ENCODE data around the gene STX10. TPM values are rescaled to one million over a fixed set of nuclear protein-coding genes. Genes with fewer than 3 reads are reported as not detected.

The STX10 gene, protein sequence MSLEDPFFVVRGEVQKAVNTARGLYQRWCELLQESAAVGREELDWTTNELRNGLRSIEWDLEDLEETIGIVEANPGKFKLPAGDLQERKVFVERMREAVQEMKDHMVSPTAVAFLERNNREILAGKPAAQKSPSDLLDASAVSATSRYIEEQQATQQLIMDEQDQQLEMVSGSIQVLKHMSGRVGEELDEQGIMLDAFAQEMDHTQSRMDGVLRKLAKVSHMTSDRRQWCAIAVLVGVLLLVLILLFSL
- total RNA-seq, result 66.2 and 70.2 TPM in 2 replicates

DNA sequence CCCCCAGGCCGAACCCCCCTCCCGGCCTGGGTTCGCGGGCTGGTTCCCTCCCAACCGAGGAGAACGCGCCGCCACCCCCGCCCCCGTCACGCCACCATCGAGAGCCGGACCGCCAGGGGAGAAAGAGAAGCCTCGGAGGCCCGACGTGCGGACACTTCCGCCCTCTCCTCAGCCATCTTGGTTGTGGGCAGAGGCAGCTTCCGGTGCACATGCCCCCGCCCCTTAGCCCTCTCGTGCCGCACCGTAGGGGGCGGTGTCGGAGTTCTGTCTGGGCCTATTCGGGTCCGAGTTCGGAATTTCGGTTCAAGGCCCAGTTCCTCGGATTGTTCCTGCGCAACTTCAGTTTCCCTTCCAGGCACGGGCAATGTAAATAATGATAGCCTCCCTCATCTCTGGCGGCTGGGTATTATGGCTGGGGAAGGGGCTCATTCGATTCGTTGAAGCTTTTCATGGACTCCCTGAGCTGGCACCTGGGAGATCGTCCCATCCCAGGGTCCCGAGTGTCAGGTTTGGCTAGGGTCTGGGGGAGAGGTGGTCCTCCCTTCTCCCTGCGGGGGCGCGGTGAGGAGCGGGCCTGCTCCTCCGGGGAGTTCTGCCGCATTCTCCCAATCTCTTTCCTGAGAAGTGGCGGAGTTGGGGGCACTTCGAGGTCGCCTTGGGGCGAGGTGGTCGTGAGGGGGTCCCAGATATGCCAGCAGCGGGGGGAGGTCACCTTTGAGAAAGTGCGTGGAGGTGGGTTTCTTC, at the start of gene STX10, which contains the start of gene IER2:
TSS of gene STX10 (minus strand) at position 189 of the 744 bp plus-strand sequence. CDS start 202 bp downstream, outside the sequence.
TSS of gene IER2 (plus strand) at position 225 of the 744 bp plus-strand sequence. CDS start 2,776 bp downstream, outside the sequence.
- TF ChIP-seq, protein P1, sequence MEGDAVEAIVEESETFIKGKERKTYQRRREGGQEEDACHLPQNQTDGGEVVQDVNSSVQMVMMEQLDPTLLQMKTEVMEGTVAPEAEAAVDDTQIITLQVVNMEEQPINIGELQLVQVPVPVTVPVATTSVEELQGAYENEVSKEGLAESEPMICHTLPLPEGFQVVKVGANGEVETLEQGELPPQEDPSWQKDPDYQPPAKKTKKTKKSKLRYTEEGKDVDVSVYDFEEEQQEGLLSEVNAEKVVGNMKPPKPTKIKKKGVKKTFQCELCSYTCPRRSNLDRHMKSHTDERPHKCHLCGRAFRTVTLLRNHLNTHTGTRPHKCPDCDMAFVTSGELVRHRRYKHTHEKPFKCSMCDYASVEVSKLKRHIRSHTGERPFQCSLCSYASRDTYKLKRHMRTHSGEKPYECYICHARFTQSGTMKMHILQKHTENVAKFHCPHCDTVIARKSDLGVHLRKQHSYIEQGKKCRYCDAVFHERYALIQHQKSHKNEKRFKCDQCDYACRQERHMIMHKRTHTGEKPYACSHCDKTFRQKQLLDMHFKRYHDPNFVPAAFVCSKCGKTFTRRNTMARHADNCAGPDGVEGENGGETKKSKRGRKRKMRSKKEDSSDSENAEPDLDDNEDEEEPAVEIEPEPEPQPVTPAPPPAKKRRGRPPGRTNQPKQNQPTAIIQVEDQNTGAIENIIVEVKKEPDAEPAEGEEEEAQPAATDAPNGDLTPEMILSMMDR (IDR thresholded peaks at IDR 0.05; ENCODE audit: insufficient read depth, low read length, poor library complexity, severe bottlenecking), result peak; percentile 62
- Histone ChIP-seq H3K27me3 (ENCODE audit: control insufficient read depth, insufficient read depth, low read length) (no peaks in the 10 kb centered on the region), H3K4me3 (ENCODE audit: low read depth, low read length) (peak within 1 kb of the TSS; percentile 72), H3K36me3 (ENCODE audit: control insufficient read depth, insufficient read depth, low read length) (peaks cover 5% of the 10 kb centered on the region)
- no peak for DNase-seq (ENCODE audit: low read depth)

DNA sequence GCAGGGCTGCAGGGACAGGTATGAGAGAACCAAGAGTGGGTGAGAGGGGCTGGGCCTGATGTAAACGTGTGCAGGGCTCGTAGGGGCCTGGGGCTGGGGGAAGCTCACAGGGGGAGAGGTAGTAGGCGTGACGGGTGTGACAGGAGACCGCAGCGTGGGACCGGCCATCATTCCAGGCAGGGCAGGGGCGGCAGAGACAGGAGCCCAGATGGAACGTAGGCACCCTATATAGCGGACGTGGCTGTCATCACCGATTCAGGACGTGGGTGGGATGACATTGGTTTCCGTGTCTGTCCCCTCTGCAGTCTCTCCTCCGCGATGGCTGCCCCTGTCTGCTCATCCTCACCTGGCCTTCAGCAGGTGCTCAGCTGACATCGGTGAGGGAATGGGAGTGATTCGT, 48.5 kb upstream of the STX10 start:
- TF ChIP-seq, protein P1 (IDR thresholded peaks at IDR 0.05; ENCODE audit: insufficient read depth, low read length, poor library complexity, severe bottlenecking), result no peak
- H3K4me3 ChIP-seq (ENCODE audit: low read depth, low read length), result no peak overlapping the region
- H3K27me3 ChIP-seq (ENCODE audit: control insufficient read depth, insufficient read depth, low read length), result no peaks in the 10 kb centered on the region
- no peak for DNase-seq (ENCODE audit: low read depth)
- no peaks in the 10 kb centered on the region for H3K36me3 ChIP-seq (ENCODE audit: control insufficient read depth, insufficient read depth, low read length)

DNA sequence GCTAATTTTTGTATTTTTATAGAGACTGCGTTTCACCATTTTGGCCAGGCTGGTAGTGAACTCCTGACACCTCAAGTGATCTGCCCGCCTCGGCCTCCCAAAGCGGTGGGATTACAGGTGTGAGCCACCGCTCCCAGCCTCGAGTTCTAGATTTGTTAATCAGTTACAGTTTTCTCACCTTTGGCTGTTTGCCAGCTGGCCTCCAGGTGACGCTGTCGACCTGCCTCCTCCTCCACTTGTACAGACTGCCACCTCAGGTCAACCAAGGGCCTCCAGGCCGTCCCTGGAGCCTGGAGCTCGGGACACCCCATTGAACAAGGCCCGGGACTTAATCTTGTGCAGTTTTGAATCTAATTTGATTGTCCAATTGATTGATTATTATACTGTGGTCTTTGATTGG, 45.5 kb upstream of the STX10 start:
- Histone ChIP-seq H3K4me3 (ENCODE audit: low read depth, low read length) (no peak overlapping the region), H3K36me3 (ENCODE audit: control insufficient read depth, insufficient read depth, low read length) (no peaks in the 10 kb centered on the region), H3K27me3 (ENCODE audit: control insufficient read depth, insufficient read depth, low read length) (no peaks in the 10 kb centered on the region)
- TF ChIP-seq, protein P1 (IDR thresholded peaks at IDR 0.05; ENCODE audit: insufficient read depth, low read length, poor library complexity, severe bottlenecking), result no peak
- no peak for DNase-seq (ENCODE audit: low read depth)

DNA sequence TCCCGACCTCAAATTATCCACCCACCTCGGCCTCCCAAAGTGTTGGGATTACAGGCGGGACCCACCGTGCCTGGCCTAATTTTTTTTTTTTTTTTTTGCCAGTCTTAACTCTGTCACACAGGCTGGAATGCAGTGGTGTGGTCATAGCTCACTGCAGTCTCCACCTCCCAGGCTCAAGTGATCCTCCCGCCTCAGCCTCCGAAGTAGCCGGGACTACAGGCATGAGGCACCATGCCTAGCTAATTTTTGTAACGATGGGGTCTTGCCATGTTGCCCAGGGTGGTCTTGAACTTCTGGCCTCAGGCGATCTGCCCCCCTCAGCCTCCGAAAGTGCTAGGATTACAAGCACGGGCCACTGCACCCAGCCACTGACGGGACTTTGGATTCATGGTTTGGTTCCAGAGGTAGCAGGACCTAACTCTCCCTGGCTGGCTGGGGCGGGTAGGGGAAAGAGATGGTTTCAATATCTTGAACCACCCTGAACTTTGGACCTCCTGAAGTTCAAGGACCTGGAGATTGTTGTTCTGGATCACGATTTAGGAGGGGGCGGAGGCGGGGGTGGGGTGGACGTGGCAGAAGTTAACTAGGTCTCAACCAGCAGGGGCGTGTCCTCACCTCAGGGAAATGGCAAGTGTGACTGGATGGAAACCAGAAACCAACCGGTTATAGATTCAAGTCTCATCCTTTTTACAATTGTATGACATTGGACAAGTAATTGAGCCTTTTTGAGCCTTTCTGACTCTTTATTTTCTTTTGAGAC, 40.8 kb upstream of the STX10 start:
- DNase-seq (ENCODE audit: low read depth), result no peak
- Histone ChIP-seq H3K36me3 (ENCODE audit: control insufficient read depth, insufficient read depth, low read length) (no peaks in the 10 kb centered on the region), H3K27me3 (ENCODE audit: control insufficient read depth, insufficient read depth, low read length) (no peaks in the 10 kb centered on the region), H3K4me3 (ENCODE audit: low read depth, low read length) (no peak overlapping the region)
- TF ChIP-seq, protein P1 (IDR thresholded peaks at IDR 0.05; ENCODE audit: insufficient read depth, low read length, poor library complexity, severe bottlenecking), result no peak

DNA sequence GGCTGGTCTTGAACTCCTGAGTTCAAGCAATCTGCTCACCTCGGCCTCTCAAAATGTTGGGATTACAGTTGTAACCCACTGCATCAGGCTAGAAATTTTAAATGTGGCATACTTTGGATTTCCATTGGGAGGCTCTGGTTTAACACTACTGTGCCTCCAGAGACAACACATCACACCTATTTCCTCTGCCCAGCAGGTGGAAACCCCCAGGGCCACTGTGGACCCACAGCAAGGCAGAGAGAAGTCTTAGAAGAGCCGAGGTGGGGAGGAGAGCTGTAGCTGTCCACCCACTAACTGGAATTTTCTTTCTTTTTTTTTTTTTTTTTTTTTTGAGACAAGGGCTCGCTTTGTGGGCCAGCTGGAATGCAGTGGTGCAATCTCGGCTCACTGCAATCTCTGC, 39.4 kb upstream of the STX10 start:
- TF ChIP-seq, protein P1 (IDR thresholded peaks at IDR 0.05; ENCODE audit: insufficient read depth, low read length, poor library complexity, severe bottlenecking), result no peak
- no peak for DNase-seq (ENCODE audit: low read depth)

More for the DNA sequence above, 39.4 kb upstream of the STX10 start:
- Histone ChIP-seq H3K27me3 (ENCODE audit: control insufficient read depth, insufficient read depth, low read length) (no peaks in the 10 kb centered on the region), H3K36me3 (ENCODE audit: control insufficient read depth, insufficient read depth, low read length) (no peaks in the 10 kb centered on the region), H3K4me3 (ENCODE audit: low read depth, low read length) (no peak overlapping the region)

All from kidney epithelial cell (primary cell).